CD4-positive, alpha-beta T cell treated with Interleukin-21 for 1 hour (primary cell): Measurements from ENCODE around the gene EFTUD2.

Experiments used
- DNase-seq: peaks from one replicate; pipeline ENCODE4 v3.0.0-alpha.2; 2020

Gene EFTUD2

GRCh38 chr17:44887016-44887415, 12.2 kb downstream of the EFTUD2 start:
- DNase-seq: no peak

- DNase-seq: no peak
Measured at GRCh38 chr17:44884941-44885340, 14.3 kb downstream of the EFTUD2 start.

- no peak for DNase-seq
Measured at GRCh38 chr17:44881145-44881544, 18.1 kb downstream of the EFTUD2 start.

- no peak for DNase-seq
Measured at GRCh38 chr17:44880062-44880461, 19.2 kb downstream of the EFTUD2 start.

- no peak for DNase-seq
Measured at GRCh38 chr17:44879376-44879775, 19.9 kb downstream of the EFTUD2 start.

GRCh38 chr17:44878627-44879221, 20.5 kb downstream of the EFTUD2 start:
- peak; percentile 33 for DNase-seq

- DNase-seq: no peak
Measured at GRCh38 chr17:44877121-44877520, 22.1 kb downstream of the EFTUD2 start.

GRCh38 chr17:44875761-44876160, 23.5 kb downstream of the EFTUD2 start:
- no peak for DNase-seq

- DNase-seq: no peak
Measured at GRCh38 chr17:44872131-44872768, 27.0 kb downstream of the EFTUD2 start.

GRCh38 chr17:44871556-44871955, 27.7 kb downstream of the EFTUD2 start:
- no peak for DNase-seq

- DNase-seq: no peak
Measured at GRCh38 chr17:44867841-44868240, 31.4 kb downstream of the EFTUD2 start.

GRCh38 chr17:44865931-44866330, 33.3 kb downstream of the EFTUD2 start:
- no peak for DNase-seq

GRCh38 chr17:44865231-44865660, 34.0 kb downstream of the EFTUD2 start:
- peak; percentile 78 for DNase-seq

GRCh38 chr17:44864831-44865230, 34.4 kb downstream of the EFTUD2 start:
- DNase-seq: no peak

- DNase-seq: no peak
Measured at GRCh38 chr17:44863061-44863918, 36.0 kb downstream of the EFTUD2 start.

- DNase-seq: no peak
Measured at GRCh38 chr17:44862278-44862914, 36.8 kb downstream of the EFTUD2 start.

GRCh38 chr17:44859701-44860100, 39.5 kb downstream of the EFTUD2 start:
- no peak for DNase-seq

GRCh38 chr17:44854192-44854591, 45.1 kb downstream of the EFTUD2 start:
- DNase-seq: no peak

GRCh38 chr17:44850612-44851011, 48.6 kb downstream of the EFTUD2 start:
- DNase-seq: no peak

GRCh38 chr17:44850025-44850424, 49.2 kb downstream of the EFTUD2 start:
- DNase-seq: no peak

GRCh38 chr17:44848961-44849489, 50.2 kb downstream of the EFTUD2 start:
- DNase-seq: no peak

- DNase-seq: no peak
Measured at GRCh38 chr17:44848257-44848795, 50.9 kb downstream of the EFTUD2 start.

- DNase-seq: no peak
Measured at GRCh38 chr17:44847586-44847985, 51.7 kb downstream of the EFTUD2 start, which contains the start of gene HIGD1B. TSS of gene HIGD1B (plus strand) at chr17:44847883. CDS start at chr17:44848153, 270 bp downstream.
